ENCODE data around the gene STS. TPM values are rescaled to one million over a fixed set of nuclear protein-coding genes. Genes with fewer than 3 reads are reported as not detected.

The STS gene
- total and polyA plus RNA-seq, 2 experiments from 2014 or later: 0.44 to 1.7 TPM

DNA sequence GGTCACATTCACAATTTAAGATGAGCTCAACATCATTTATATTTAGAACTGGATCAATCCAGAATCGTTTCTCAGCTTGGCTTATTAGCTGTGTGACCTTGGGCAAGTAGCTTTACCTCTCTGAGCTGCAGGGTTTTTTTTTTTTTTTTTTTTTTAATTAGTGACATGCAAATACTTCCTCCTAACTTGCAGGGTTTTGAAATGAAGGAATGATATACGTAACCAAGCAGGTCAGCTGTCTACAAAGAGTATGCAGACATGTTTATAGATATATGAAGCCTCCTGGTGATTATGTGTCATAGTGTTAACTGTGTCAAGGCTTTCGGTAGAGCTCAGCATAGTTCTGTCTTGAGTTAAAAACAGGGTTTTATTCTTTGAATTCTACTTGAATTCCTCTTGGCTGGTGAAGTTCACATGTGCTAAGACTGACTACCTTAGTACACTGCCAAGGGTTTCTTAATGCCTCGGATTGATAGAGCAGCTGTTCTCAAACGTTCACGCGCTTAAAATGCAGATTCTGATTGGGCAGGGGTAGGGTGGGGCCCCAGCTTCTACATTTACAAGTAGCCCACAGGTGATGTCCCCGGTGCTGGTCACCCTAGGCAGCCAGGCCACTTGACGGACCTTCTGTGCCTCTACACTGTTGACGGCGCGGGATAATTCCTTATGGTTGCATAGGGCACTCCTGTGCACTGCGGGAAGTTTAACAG lies 654 bp upstream of the STS start (continued):
- TF ChIP-seq, protein P1, sequence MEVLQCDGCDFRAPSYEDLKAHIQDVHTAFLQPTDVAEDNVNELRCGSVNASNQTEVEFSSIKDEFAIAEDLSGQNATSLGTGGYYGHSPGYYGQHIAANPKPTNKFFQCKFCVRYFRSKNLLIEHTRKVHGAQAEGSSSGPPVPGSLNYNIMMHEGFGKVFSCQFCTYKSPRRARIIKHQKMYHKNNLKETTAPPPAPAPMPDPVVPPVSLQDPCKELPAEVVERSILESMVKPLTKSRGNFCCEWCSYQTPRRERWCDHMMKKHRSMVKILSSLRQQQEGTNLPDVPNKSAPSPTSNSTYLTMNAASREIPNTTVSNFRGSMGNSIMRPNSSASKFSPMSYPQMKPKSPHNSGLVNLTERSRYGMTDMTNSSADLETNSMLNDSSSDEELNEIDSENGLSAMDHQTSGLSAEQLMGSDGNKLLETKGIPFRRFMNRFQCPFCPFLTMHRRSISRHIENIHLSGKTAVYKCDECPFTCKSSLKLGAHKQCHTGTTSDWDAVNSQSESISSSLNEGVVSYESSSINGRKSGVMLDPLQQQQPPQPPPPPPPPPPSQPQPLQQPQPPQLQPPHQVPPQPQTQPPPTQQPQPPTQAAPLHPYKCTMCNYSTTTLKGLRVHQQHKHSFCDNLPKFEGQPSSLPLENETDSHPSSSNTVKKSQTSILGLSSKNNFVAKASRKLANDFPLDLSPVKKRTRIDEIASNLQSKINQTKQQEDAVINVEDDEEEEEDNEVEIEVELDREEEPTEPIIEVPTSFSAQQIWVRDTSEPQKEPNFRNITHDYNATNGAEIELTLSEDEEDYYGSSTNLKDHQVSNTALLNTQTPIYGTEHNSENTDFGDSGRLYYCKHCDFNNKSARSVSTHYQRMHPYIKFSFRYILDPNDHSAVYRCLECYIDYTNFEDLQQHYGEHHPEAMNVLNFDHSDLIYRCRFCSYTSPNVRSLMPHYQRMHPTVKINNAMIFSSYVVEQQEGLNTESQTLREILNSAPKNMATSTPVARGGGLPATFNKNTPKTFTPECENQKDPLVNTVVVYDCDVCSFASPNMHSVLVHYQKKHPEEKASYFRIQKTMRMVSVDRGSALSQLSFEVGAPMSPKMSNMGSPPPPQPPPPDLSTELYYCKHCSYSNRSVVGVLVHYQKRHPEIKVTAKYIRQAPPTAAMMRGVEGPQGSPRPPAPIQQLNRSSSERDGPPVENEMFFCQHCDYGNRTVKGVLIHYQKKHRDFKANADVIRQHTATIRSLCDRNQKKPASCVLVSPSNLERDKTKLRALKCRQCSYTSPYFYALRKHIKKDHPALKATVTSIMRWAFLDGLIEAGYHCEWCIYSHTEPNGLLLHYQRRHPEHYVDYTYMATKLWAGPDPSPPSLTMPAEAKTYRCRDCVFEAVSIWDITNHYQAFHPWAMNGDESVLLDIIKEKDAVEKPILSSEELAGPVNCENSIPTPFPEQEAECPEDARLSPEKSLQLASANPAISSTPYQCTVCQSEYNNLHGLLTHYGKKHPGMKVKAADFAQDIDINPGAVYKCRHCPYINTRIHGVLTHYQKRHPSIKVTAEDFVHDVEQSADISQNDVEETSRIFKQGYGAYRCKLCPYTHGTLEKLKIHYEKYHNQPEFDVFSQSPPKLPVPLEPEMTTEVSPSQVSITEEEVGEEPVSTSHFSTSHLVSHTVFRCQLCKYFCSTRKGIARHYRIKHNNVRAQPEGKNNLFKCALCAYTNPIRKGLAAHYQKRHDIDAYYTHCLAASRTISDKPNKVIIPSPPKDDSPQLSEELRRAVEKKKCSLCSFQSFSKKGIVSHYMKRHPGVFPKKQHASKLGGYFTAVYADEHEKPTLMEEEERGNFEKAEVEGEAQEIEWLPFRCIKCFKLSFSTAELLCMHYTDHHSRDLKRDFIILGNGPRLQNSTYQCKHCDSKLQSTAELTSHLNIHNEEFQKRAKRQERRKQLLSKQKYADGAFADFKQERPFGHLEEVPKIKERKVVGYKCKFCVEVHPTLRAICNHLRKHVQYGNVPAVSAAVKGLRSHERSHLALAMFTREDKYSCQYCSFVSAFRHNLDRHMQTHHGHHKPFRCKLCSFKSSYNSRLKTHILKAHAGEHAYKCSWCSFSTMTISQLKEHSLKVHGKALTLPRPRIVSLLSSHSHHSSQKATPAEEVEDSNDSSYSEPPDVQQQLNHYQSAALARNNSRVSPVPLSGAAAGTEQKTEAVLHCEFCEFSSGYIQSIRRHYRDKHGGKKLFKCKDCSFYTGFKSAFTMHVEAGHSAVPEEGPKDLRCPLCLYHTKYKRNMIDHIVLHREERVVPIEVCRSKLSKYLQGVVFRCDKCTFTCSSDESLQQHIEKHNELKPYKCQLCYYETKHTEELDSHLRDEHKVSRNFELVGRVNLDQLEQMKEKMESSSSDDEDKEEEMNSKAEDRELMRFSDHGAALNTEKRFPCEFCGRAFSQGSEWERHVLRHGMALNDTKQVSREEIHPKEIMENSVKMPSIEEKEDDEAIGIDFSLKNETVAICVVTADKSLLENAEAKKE (CRISPR knock-in tag; IDR thresholded peaks at IDR 0.05): no peak
- TF ChIP-seq POLR2AphosphoS5 (IDR thresholded peaks at IDR 0.05; ENCODE audit: low read depth) (no peak), ZNF331 (CRISPR knock-in tag; IDR thresholded peaks at IDR 0.05; ENCODE audit: low read depth) (no peak), ZNF114 (CRISPR knock-in tag; IDR thresholded peaks at IDR 0.05) (no peak)
- TF ChIP-seq, protein P2, sequence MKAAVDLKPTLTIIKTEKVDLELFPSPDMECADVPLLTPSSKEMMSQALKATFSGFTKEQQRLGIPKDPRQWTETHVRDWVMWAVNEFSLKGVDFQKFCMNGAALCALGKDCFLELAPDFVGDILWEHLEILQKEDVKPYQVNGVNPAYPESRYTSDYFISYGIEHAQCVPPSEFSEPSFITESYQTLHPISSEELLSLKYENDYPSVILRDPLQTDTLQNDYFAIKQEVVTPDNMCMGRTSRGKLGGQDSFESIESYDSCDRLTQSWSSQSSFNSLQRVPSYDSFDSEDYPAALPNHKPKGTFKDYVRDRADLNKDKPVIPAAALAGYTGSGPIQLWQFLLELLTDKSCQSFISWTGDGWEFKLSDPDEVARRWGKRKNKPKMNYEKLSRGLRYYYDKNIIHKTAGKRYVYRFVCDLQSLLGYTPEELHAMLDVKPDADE (IDR thresholded peaks at IDR 0.05): no peak

DNA sequence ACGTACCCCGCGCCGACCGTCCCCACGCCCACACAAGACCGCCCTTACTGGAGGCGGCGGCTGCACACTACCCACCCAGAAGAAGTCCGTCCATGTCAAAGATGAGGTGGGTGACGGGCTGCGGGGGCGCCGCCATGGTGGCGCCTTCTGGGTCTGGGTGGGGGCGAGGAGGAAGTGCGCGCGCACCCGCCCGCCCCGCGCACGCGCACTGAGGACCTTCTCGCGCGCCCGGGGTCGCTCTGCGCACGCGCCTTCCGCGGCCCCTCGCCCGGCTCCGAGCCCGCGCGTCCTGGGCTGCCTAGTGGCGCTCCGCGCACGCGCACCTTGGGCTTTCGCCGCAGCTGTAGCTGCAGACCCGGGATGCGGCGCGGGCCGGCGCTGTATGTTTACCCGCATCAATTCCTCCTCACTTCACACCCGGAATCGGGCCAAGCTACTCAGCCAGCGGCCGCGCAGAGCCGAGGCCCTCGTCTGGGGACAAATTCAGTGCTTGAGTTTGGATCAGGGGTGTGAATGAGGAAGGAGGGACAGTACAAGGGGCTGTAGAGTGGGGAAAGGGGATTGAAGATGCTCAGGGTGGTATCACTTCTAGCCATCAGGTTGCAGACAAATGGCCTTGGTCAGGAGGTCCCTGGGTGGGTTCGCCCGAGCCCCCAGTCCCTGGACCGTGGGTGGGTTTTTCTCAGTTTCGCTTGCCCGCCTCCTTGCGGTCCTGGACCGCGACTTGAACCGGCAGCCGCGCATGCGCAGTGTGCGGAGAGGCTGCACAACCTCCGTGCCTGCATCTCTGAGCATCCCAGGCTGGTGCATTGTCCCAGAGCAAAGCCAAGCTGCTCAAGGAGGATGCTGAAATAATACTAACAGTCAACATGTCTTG lies 704 bp downstream of the STS start, which contains the start of gene PUDP:
TSS of gene PUDP (minus strand) at position 176 of the 877 bp plus-strand sequence. CDS start at position 136, 40 bp downstream.
- H3K9me3 Mint-ChIP-seq: no peaks in the 10 kb centered on the region
- 0 out of 2 replicates have a peak within 1 kb of the TSS, but pooled peaks have one; percentile 72 for H3K27ac ChIP-seq (ENCODE audit: low read depth)
- H3K27ac Mint-ChIP-seq: no peak within 1 kb of the TSS
- H3K36me3 ChIP-seq (ENCODE audit: insufficient read depth): no peaks in the 10 kb centered on the region
- peak; percentile 56 for TF ChIP-seq POLR2AphosphoS5 (IDR thresholded peaks at IDR 0.05; ENCODE audit: low read depth)
- no peak for TF ChIP-seq ZNF114 (CRISPR knock-in tag; IDR thresholded peaks at IDR 0.05)
- no peak for TF ChIP-seq JUNB (IDR thresholded peaks at IDR 0.05; ENCODE audit: unreplicated experiment)
- H3K4me1 Mint-ChIP-seq: peaks cover 5% of the 10 kb centered on the region
- peaks cover 6% of the 10 kb centered on the region for H3K27me3 Mint-ChIP-seq (ENCODE audit: insufficient read depth, low read depth, poor library complexity)
- no peaks in the 10 kb centered on the region for H3K9me2 ChIP-seq (ENCODE audit: insufficient read depth)
- H3K4me1 ChIP-seq (ENCODE audit: insufficient read depth): no peaks in the 10 kb centered on the region
- H3K36me3 Mint-ChIP-seq (ENCODE audit: low read depth): no peaks in the 10 kb centered on the region; the same call in 2 of the 3 replicates
- peaks cover 21% of the 10 kb centered on the region for H3K79me2 ChIP-seq (replicated peaks; ENCODE audit: insufficient read depth)
- H3K4me2 ChIP-seq: peak within 1 kb of the TSS; percentile 84
- H3K27me3 ChIP-seq (ENCODE audit: insufficient read depth): no peaks in the 10 kb centered on the region
- peak within 1 kb of the TSS; percentile 79 for H3K4me3 Mint-ChIP-seq
- no peaks in the 10 kb centered on the region for H4K20me1 ChIP-seq (replicated peaks; ENCODE audit: insufficient read depth)
- peak within 1 kb of the TSS; percentile 84 for H3K4me3 ChIP-seq
- peak within 1 kb of the TSS; percentile 96; the same call in 1 of the 2 replicates for H2AFZ ChIP-seq
- H3F3A ChIP-seq (replicated peaks; ENCODE audit: low read depth): no peaks in the 10 kb centered on the region
- DNase-seq (ENCODE audit: low spot score) (peak; percentile 81), ATAC-seq (peak; percentile 94)

All from GM23338 (cell line).